H1 (cell line): Measurements from ENCODE around the gene CIRBP. TPM values are rescaled to one million over a fixed set of nuclear protein-coding genes. Genes with fewer than 3 reads are reported as not detected.
A peak's percentile ranks its signal among the peaks of the same experiment; 100 is the strongest.

Source experiments
- CTCF ChIA-PET: fragments of 300-600 bp; sonication (Branson Sonifier 250); formaldehyde crosslinking; loops from one replicate; lab custom pipeline; 2021; ENCODE audit not compliant: partially characterized antibody; lab: Charles Lee
- POLR2A ChIA-PET: fragments of 300-600 bp; sonication (Branson Sonifier 250); formaldehyde crosslinking; loops from one replicate; lab custom pipeline; 2021; ENCODE audit warnings: inconsistent platforms; ENCODE audit not compliant: partially characterized antibody; lab: Charles Lee
- DNase-seq, 2 experiments: peaks; one replicate each; pipeline versions ENCODE4 v3.0.0 to v3.0.0-alpha.2; 2010 to 2022; ENCODE audit warnings: low spot score in 2 of 2, low read depth in 1 of 2, mixed read lengths in 1 of 2
- FAIRE-seq: peaks from 2 replicates; lab custom pipeline; 2011; peaks lifted over from hg19 to GRCh38; lab: Jason Lieb, UNC
- H2AFZ ChIP-seq: 2 replicates; pipeline ENCODE4 v1.8.1; 2012; ENCODE audit warnings: low read length, inconsistent platforms
- H2AK5ac ChIP-seq: 2 replicates; pipeline ENCODE4 v1.6.1; 2013; ENCODE audit warnings: low read depth, low read length
- H2BK120ac ChIP-seq: replicated peaks from 2 replicates; pipeline ENCODE3; 2013; ENCODE audit warnings: low read depth, low read length, inconsistent platforms
- H2BK12ac ChIP-seq: 2 replicates; pipeline ENCODE4 v1.6.1; 2013; ENCODE audit warnings: low read depth, low read length
- H2BK15ac ChIP-seq: 2 replicates; pipeline ENCODE4 v1.6.1; 2013; ENCODE audit warnings: low read length
- H2BK20ac ChIP-seq: 2 replicates; pipeline ENCODE4 v1.6.1; 2013; ENCODE audit warnings: low read length
- H2BK5ac ChIP-seq: 2 replicates; pipeline ENCODE4 v1.6.1; 2013; ENCODE audit warnings: low read depth, low read length
- H3K14ac ChIP-seq: 2 replicates; pipeline ENCODE4 v1.6.1; 2013; ENCODE audit warnings: inconsistent platforms; ENCODE audit not compliant: insufficient read length
- H3K18ac ChIP-seq: 2 replicates; pipeline ENCODE4 v1.6.1; 2013; ENCODE audit warnings: low read length; ENCODE audit errors: extremely low read depth
- H3K23ac ChIP-seq: 2 replicates; pipeline ENCODE4 v1.6.1; 2013; ENCODE audit warnings: inconsistent platforms; ENCODE audit not compliant: insufficient read length
- H3K23me2 ChIP-seq: 2 replicates; pipeline ENCODE4 v1.6.1; 2013; ENCODE audit warnings: low read depth, low read length
- H3K27ac ChIP-seq: 2 replicates; pipeline ENCODE4 v1.6.1; 2011; ENCODE audit warnings: low read depth, low read length, inconsistent platforms
- H3K27me3 ChIP-seq, 4 experiments: replicated peaks in 1 of 4; 1 replicate in 1 of 4; 2 replicates in 3 of 4; pipeline versions ENCODE4 v1.6.1 to v1.8.1; 2011 to 2013; ENCODE audit warnings: low read length in 3 of 4, mild to moderate bottlenecking in 3 of 4, inconsistent platforms in 2 of 4, mixed read lengths in 2 of 4, moderate library complexity in 1 of 4; ENCODE audit not compliant: control insufficient read depth in 3 of 4, insufficient read depth in 3 of 4; ENCODE audit errors: extremely low read depth in 1 of 4
- H3K36me3 ChIP-seq, 4 experiments: 2 replicates each; pipeline versions ENCODE4 v1.6.1 to v1.8.1; 2011 to 2013; ENCODE audit warnings: mild to moderate bottlenecking in 4 of 4, low read length in 3 of 4, moderate library complexity in 2 of 4, control low read depth in 1 of 4, inconsistent platforms in 1 of 4; ENCODE audit not compliant: insufficient read depth in 4 of 4, control insufficient read depth in 2 of 4
- H3K4ac ChIP-seq: replicated peaks from 2 replicates; pipeline ENCODE3; 2013; ENCODE audit warnings: low read length, low read depth, mixed read lengths, inconsistent platforms; ENCODE audit not compliant: insufficient read length
- H3K4me1 ChIP-seq, 4 experiments: replicated peaks in 1 of 4; 1 replicate in 1 of 4; 2 replicates in 3 of 4; pipeline versions ENCODE4 v1.6.1 to v1.8.1; 2011 to 2013; ENCODE audit warnings: low read length in 3 of 4, inconsistent platforms in 2 of 4, mixed read lengths in 1 of 4; ENCODE audit not compliant: insufficient read depth in 4 of 4, control insufficient read depth in 3 of 4
- H3K4me2 ChIP-seq, 2 experiments: 2 replicates each; pipeline versions ENCODE4 v1.6.1 to v1.8.1; 2011 to 2013; ENCODE audit warnings: low read depth in 2 of 2, low read length in 2 of 2, control low read depth in 1 of 2, inconsistent platforms in 1 of 2, mild to moderate bottlenecking in 1 of 2; ENCODE audit not compliant: insufficient read depth in 1 of 2
- H3K4me3 ChIP-seq, 4 experiments: fragments of 200-600, 300-600 bp in 1 of 4; sonication (generic), shearing (Covaris generic), sonication (Bioruptor Twin) in 1 of 4; 2 replicates each; pipeline versions ENCODE4 v1.5.1 to v1.8.1; 2011 to 2016; ENCODE audit warnings: low read length in 4 of 4, low read depth in 3 of 4, control low read depth in 2 of 4, inconsistent platforms in 2 of 4, mild to moderate bottlenecking in 2 of 4, mixed read lengths in 1 of 4, moderate library complexity in 1 of 4; ENCODE audit not compliant: insufficient read depth in 2 of 4; ENCODE audit errors: extremely low read depth in 1 of 4
- H3K56ac ChIP-seq: replicated peaks from 2 replicates; pipeline ENCODE3; 2013; ENCODE audit warnings: low read depth, mild to moderate bottlenecking, mixed read lengths, low read length, inconsistent platforms; ENCODE audit not compliant: insufficient read length
- H3K79me1 ChIP-seq: 2 replicates; pipeline ENCODE4 v1.6.1; 2013; ENCODE audit warnings: low read depth, low read length, control low read depth
- H3K79me2 ChIP-seq, 2 experiments: 2 replicates each; pipeline versions ENCODE4 v1.6.1 to v1.8.1; 2012 to 2013; ENCODE audit warnings: low read length in 2 of 2, mild to moderate bottlenecking in 2 of 2, inconsistent platforms in 1 of 2; ENCODE audit not compliant: insufficient read depth in 2 of 2, control insufficient read depth in 1 of 2
- H3K9ac ChIP-seq, 4 experiments: replicated peaks in 1 of 4; 1 replicate in 1 of 4; 2 replicates in 3 of 4; pipeline versions ENCODE4 v1.6.1 to v1.8.1; 2011 to 2013; ENCODE audit warnings: low read depth in 3 of 4, low read length in 3 of 4, control low read depth in 2 of 4, mild to moderate bottlenecking in 2 of 4, moderate library complexity in 2 of 4, inconsistent platforms in 1 of 4; ENCODE audit errors: extremely low read depth in 1 of 4
- H3K9me3 ChIP-seq, 2 experiments: 2 replicates each; pipeline versions ENCODE4 v1.6.1 to v1.8.1; 2012 to 2013; ENCODE audit warnings: mild to moderate bottlenecking in 2 of 2, moderate library complexity in 2 of 2, control low read depth in 1 of 2, inconsistent platforms in 1 of 2, low read depth in 1 of 2, low read length in 1 of 2, mixed read lengths in 1 of 2; ENCODE audit not compliant: insufficient read depth in 2 of 2
- H4K20me1 ChIP-seq, 2 experiments: replicated peaks in 1 of 2; 2 replicates each; pipeline versions ENCODE3 to v1.8.1; 2011 to 2013; ENCODE audit warnings: inconsistent platforms in 2 of 2, low read length in 2 of 2, mild to moderate bottlenecking in 1 of 2; ENCODE audit not compliant: insufficient read depth in 2 of 2, control insufficient read depth in 1 of 2
- H4K5ac ChIP-seq: 2 replicates; pipeline ENCODE4 v1.6.1; 2013; ENCODE audit warnings: low read length, low read depth, mixed read lengths, inconsistent platforms; ENCODE audit not compliant: insufficient read length
- H4K8ac ChIP-seq: 2 replicates; pipeline ENCODE4 v1.8.0; 2013; ENCODE audit warnings: mild to moderate bottlenecking, moderate library complexity, low read length, inconsistent platforms; ENCODE audit not compliant: insufficient read depth; ENCODE audit errors: extremely low read depth
- H4K91ac ChIP-seq: replicated peaks from 2 replicates; pipeline ENCODE3; 2013; ENCODE audit warnings: low read length, mixed read lengths, inconsistent platforms; ENCODE audit not compliant: insufficient read length
- CHD2 ChIP-seq: IDR thresholded peaks from 2 replicates; pipeline ENCODE4 v1.6.1; 2012; ENCODE audit warnings: low read length, improper control_type of control experiment
- EGR1 ChIP-seq: IDR thresholded peaks from 2 replicates; pipeline ENCODE4 v1.6.1; 2011; ENCODE audit warnings: low read depth, low read length, borderline replicate concordance
- EP300 ChIP-seq, 2 experiments: IDR thresholded peaks; 1 replicate in 1 of 2; 2 replicates in 1 of 2; pipeline ENCODE4 v1.6.1; 2011 to 2012; ENCODE audit warnings: low read depth in 2 of 2, low read length in 2 of 2, mild to moderate bottlenecking in 2 of 2, borderline replicate concordance in 1 of 2, inconsistent platforms in 1 of 2, moderate library complexity in 1 of 2
- KDM4A ChIP-seq: IDR thresholded peaks from one replicate; pipeline ENCODE4 v1.7.1; 2012; ENCODE audit warnings: low read depth, mild to moderate bottlenecking, moderate library complexity, low read length, inconsistent platforms; ENCODE audit not compliant: severe bottlenecking
- NANOG ChIP-seq: IDR thresholded peaks from 2 replicates; pipeline ENCODE4 v1.6.1; 2011; ENCODE audit warnings: low read length, low read depth, mild to moderate bottlenecking, inconsistent platforms; ENCODE audit not compliant: insufficient read depth, poor library complexity, severe bottlenecking
- POLR2AphosphoS5 ChIP-seq: IDR thresholded peaks from 2 replicates; pipeline ENCODE4 v1.6.1; 2011; ENCODE audit warnings: low read depth, low read length
- TAF1 ChIP-seq: IDR thresholded peaks from 2 replicates; pipeline ENCODE4 v1.6.1; 2011; ENCODE audit warnings: mild to moderate bottlenecking, low read depth, low read length
- TAF7 ChIP-seq: optimal IDR thresholded peaks from 2 replicates; pipeline ENCODE3; 2011; ENCODE audit warnings: low read depth, mild to moderate bottlenecking, inconsistent platforms, low read length, moderate library complexity, borderline replicate concordance
- WGBS, 2 experiments: shearing (Covaris generic) in 1 of 2; methylation state at CpG; one replicate each; pipeline versions ENCODE4 v1.1.6 to v1.1.7; 2013 to 2015; ENCODE audit warnings: low lambda C conversion rate in 2 of 2, mixed read lengths in 2 of 2, inconsistent platforms in 1 of 2, low coverage in 1 of 2, missing lambda C conversion rate in 1 of 2; ENCODE audit not compliant: insufficient replicate concordance in 2 of 2, insufficient coverage in 1 of 2, insufficient read length in 1 of 2; ENCODE audit errors: extremely low coverage in 1 of 2, missing lambda C conversion rate in 1 of 2; 5-methylcytosine and 5-hydroxymethylcytosine counted together
- long read RNA-seq, 2 experiments: library from RNA in 1 of 2; library from capped mRNA in 1 of 2; stranded (forward); transcript quantifications; one replicate each; pipeline ENCODE4 v2.0.0, GENCODE V29; 2021; ENCODE audit warnings: inconsistent platforms in 1 of 2
- polyA minus RNA-seq, 3 experiments: library from RNA; depleted of rRNA, polyadenylated mRNA; stranded (reverse); fragments of >200 nt; gene quantifications; 1 replicate in 2 of 3; 2 replicates in 1 of 3; pipeline ENCODE4 v1.2.3, GENCODE V29; 2011
- polyA plus RNA-seq, 7 experiments: library from polyadenylated mRNA; depleted of rRNA in 3 of 7; stranded (reverse) in 5 of 7; unstranded in 2 of 7; fragments of >200 nt in 5 of 7; fragments of 200-250 nt in 2 of 7; gene quantifications; 1 replicate in 5 of 7; 2 replicates in 1 of 7; 4 replicates in 1 of 7; pipeline versions ENCODE4 v1.2.1 to v1.2.3, GENCODE V29; 2011 to 2013; ENCODE audit warnings: missing spikeins in 2 of 7, mixed read lengths in 2 of 7
- total RNA-seq: library from RNA; stranded (reverse); fragmentation: NEBNext Ultra II Directional; extraction: Animal tissue kit (Norgen Biotek cat#: 25700); gene quantifications from 2 replicates; pipeline ENCODE4 v1.2.1, GENCODE V29; 2021

CIRBP gene
- total RNA-seq: 175 TPM in 2 replicates
- polyA plus RNA-seq (2011; rRNA removed): 199 and 331 TPM in 2 replicates
- polyA plus RNA-seq (2011; cell fraction: cytosol; rRNA removed): 472 TPM
- polyA plus RNA-seq (2011; cell fraction: nucleus; rRNA removed): 581 TPM
- polyA plus RNA-seq (2012, experiment 1 of 2): 213 to 357 TPM (median 316 TPM) in 4 replicates
- 95.1 TPM for polyA plus RNA-seq (2012, experiment 2 of 2)
- 151 TPM for polyA plus RNA-seq (2013, experiment 1 of 2)
- polyA plus RNA-seq (2013, experiment 2 of 2): 135 TPM
- polyA minus RNA-seq (2011; rRNA and poly(A)+ RNA removed): 44.5 and 56.0 TPM in 2 replicates
- 77.4 TPM for polyA minus RNA-seq (2011; cell fraction: cytosol; rRNA and poly(A)+ RNA removed)
- 99.9 TPM for polyA minus RNA-seq (2011; cell fraction: nucleus; rRNA and poly(A)+ RNA removed)
- long read RNA-seq, experiment 1, partial matches to known transcripts: 16 of 29 reads
- long read RNA-seq, experiment 1, other reads (novel, unspliced or antisense): 7 of 29 reads
- long read RNA-seq, experiment 2, transcript CIRBP-201 (7 exons, 1,328 nt): major isoform, 211 of 309 reads
- long read RNA-seq, experiment 2, transcript CIRBP-210 (8 exons, 938 nt): minor isoform, 16 of 309 reads
- long read RNA-seq, experiment 2, transcript CIRBP-222 (7 exons, 1,073 nt): minor isoform, 7 of 309 reads
- long read RNA-seq, experiment 2, partial matches to known transcripts: 38 of 309 reads
- long read RNA-seq, experiment 2, other reads (novel, unspliced or antisense): 19 of 309 reads

DNA sequence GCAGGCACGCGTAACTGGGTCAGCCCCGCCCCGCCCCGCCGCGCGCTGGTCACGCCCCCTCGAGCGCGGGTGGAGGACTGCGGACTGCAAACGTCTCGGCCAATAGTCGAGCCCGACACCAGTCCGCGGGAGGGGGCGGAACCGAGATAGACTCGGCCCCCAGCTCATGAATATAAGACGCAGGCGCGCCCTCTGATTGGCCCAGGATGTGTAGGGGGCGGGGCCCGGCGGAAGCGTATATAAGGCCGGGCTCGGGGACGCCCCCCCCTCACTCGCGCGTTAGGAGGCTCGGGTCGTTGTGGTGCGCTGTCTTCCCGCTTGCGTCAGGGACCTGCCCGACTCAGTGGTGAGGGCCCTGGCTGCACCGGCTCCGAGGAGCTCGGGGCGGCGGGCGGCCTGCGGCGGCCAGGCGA is at the start of gene CIRBP:
Gene CIRBP (plus strand): TSS at position 268 of the 413 bp plus-strand sequence. CDS start 1,602 bp downstream, outside the sequence.
- peak within 1 kb of the TSS; percentile 83 to 99 for H3K4me2 ChIP-seq
- H3K4ac ChIP-seq: peak within 1 kb of the TSS; percentile 75
- ChIA-PET CTCF (interaction anchor here (1.0 to 15.9 kb wide), 3 partner anchors 11 to 137 kb away, joined by 3 to 212 read pairs (median 4); partner anchors contain the start of gene ATP5F1D), POLR2A (interaction anchor here (0.6 to 19.4 kb wide), 106 partner anchors 7 to 766 kb away, joined by 3 to 456 read pairs (median 5); partner anchors contain the start of genes ABCA7, ARHGAP45, ATP5F1D and BSG)
- no peaks in the 10 kb centered on the region for H3K9me3 ChIP-seq
- peaks cover 33 to 36% (median 34%) of the 10 kb centered on the region in 4 experiments for H3K36me3 ChIP-seq
- H2BK15ac ChIP-seq: peak within 1 kb of the TSS; percentile 88; the same call in 1 of the 2 replicates
- peak within 1 kb of the TSS; percentile 69 for H3K56ac ChIP-seq
- H4K8ac ChIP-seq: peak within 1 kb of the TSS; percentile 99
- WGBS, 2 experiments: 0% methylated on average over 43 of the region's 50 CpGs; no CpG with 5 or more reads in 1 of the 2 experiments
- peaks cover 0 to 10% (median 5%) of the 10 kb centered on the region in 4 experiments; a peak in 4 of 7 replicates for H3K27me3 ChIP-seq
- H4K5ac ChIP-seq: peak within 1 kb of the TSS; percentile 98
- peaks cover 5 to 32% of the 10 kb centered on the region in 2 experiments for H3K79me2 ChIP-seq
- no peak within 1 kb of the TSS for H2BK120ac ChIP-seq
- peaks cover 7 to 24% of the 10 kb centered on the region in 2 experiments for H4K20me1 ChIP-seq
- FAIRE-seq: no peak
- peak within 1 kb of the TSS; percentile 96 for H4K91ac ChIP-seq
- peak within 1 kb of the TSS; percentile 84; the same call in 1 of the 2 replicates for H2BK12ac ChIP-seq
- H3K4me3 ChIP-seq: peak within 1 kb of the TSS; percentile 74 to 95 (median 90)
- H3K23ac ChIP-seq: no peak within 1 kb of the TSS
- H3K14ac ChIP-seq: no peak within 1 kb of the TSS
- peaks cover 22% of the 10 kb centered on the region; the same call in 1 of the 2 replicates for H3K23me2 ChIP-seq
- H2BK5ac ChIP-seq: peak within 1 kb of the TSS; percentile 72
- peak; percentile 94 to 97 for DNase-seq
- H3K18ac ChIP-seq: peak within 1 kb of the TSS; percentile 90
- H3K9ac ChIP-seq: peak within 1 kb of the TSS; percentile 91 to 100 (median 97)
- no peak within 1 kb of the TSS for H2AFZ ChIP-seq
- H3K79me1 ChIP-seq: peaks cover 17% of the 10 kb centered on the region
- peak within 1 kb of the TSS; percentile 68; the same call in 1 of the 2 replicates for H2AK5ac ChIP-seq
- H2BK20ac ChIP-seq: no peak within 1 kb of the TSS
- H3K27ac ChIP-seq: peak within 1 kb of the TSS; percentile 98
- peaks cover 4 to 54% (median 37%) of the 10 kb centered on the region in 4 experiments for H3K4me1 ChIP-seq
- peak; percentile 49 for TF ChIP-seq NANOG
- TF ChIP-seq POLR2AphosphoS5: peak; percentile 100
- TF ChIP-seq KDM4A: no peak
- TF ChIP-seq TAF7: peak; percentile 98
- peak; percentile 45; the same call in 1 of the 2 replicates for TF ChIP-seq CHD2
- TF ChIP-seq EGR1: 0 out of 2 replicates have a peak, but pooled peaks have one; percentile 39
- TF ChIP-seq EP300 (IDR thresholded peaks at IDR 0.05; ENCODE audit: borderline replicate concordance in 1 of 2, low read depth in 2 of 2, low read length in 2 of 2): 0 out of 3 replicates have a peak, but pooled peaks of 1 of the 2 experiments have one; percentile 30
- TF ChIP-seq TAF1: peak; percentile 99
